Uterus (tissue), 4 donors: ENCODE data around the gene TCL1B. TPM values are rescaled to one million over a fixed set of nuclear protein-coding genes. Genes with fewer than 3 reads are reported as not detected.

ENCODE experiments used
- DNase-seq, 2 donors: peaks; one replicate each; pipeline ENCODE4 v3.0.0-alpha.2; 2019 to 2020
- H3K27ac ChIP-seq, 2 donors: fragments of 200-600 bp; sonication (generic); 1 replicate in 1 of 2; 2 replicates in 1 of 2; pipeline ENCODE4 v1.5.1; 2016 to 2018
- H3K27me3 ChIP-seq, 2 donors: fragments of 200-600 bp; sonication (generic); one replicate each; pipeline ENCODE4 v1.5.1; 2018 to 2019; ENCODE audit warnings: control low read depth in 1 of 2
- H3K36me3 ChIP-seq, 2 donors: fragments of 200-600 bp; sonication (generic); one replicate each; pipeline ENCODE4 v1.5.1; 2019; ENCODE audit warnings: control low read depth in 1 of 2
- H3K4me1 ChIP-seq, 2 donors: fragments of 200-600 bp; sonication (generic); one replicate each; pipeline ENCODE4 v1.5.1; 2018 to 2019; ENCODE audit warnings: control low read depth in 1 of 2
- H3K4me3 ChIP-seq, 2 donors: fragments of 200-600 bp; sonication (generic); 1 replicate in 1 of 2; 2 replicates in 1 of 2; pipeline ENCODE4 v1.5.1; 2018 to 2019; ENCODE audit warnings: mild to moderate bottlenecking in 1 of 2
- H3K9me3 ChIP-seq, 2 donors: fragments of 200-600 bp; sonication (generic); one replicate each; pipeline ENCODE4 v1.5.1; 2019; ENCODE audit warnings: control low read depth in 1 of 2
- CTCF ChIP-seq, 4 experiments: fragments of 200-600 bp in 2 of 4; fragments of 450-650 bp in 2 of 4; sonication (generic) in 2 of 4; IDR thresholded peaks; one replicate each; pipeline ENCODE4 v1.5.1; 2016 to 2019; ENCODE audit warnings: antibody characterized with exemption in 4 of 4, mild to moderate bottlenecking in 2 of 4, moderate library complexity in 1 of 4
- POLR2A ChIP-seq, 2 donors: fragments of 450-650 bp; IDR thresholded peaks; one replicate each; pipeline ENCODE4 v1.6.1; 2016; ENCODE audit warnings: antibody characterized with exemption in 2 of 2, mild to moderate bottlenecking in 1 of 2, moderate library complexity in 1 of 2
- intact Hi-C: fragments of 100-400 bp; cut with DNase I; formaldehyde crosslinking; loops from one replicate; pipeline ENCODE4 v1.15.1; 2023; ENCODE audit warnings: low total_unique reads
- total RNA-seq, 4 donors: library from RNA; depleted of rRNA in 3 of 4; stranded (reverse); fragments of >200 nt in 3 of 4; gene quantifications; one replicate each; pipeline versions ENCODE4 v1.1.0 to v1.2.4, GENCODE V29; 2014 to 2023
- donor health status: DM: yes; HTN: yes; CAD: no.

TCL1B gene
- total RNA-seq, 4 donors from 2014 or later = 0.28 TPM; not detected in 3

GRCh38 chr14:95686935-95687334 lies 709 bp downstream of the TCL1B start:
- H3K9me3 ChIP-seq = no peaks in the 10 kb centered on the region
- intact Hi-C loops = loop anchor here (5.0 kb wide), 1 partner anchor 100 kb away; no protein-coding TSS in a partner anchor
- H3K27ac ChIP-seq = no peak overlapping the region
- no peaks in the 10 kb centered on the region for H3K36me3 ChIP-seq
- TF ChIP-seq CTCF (IDR thresholded peaks at IDR 0.05) = no peak
- TF ChIP-seq POLR2A (IDR thresholded peaks at IDR 0.05) = no peak
- H3K27me3 ChIP-seq = no peaks in the 10 kb centered on the region
- H3K4me3 ChIP-seq = no peak overlapping the region
- DNase-seq = no peak
- H3K4me1 ChIP-seq = no peaks in the 10 kb centered on the region

GRCh38 chr14:95689441-95689840 lies 3.2 kb downstream of the TCL1B start:
- Histone ChIP-seq H3K4me1 (no peaks in the 10 kb centered on the region), H3K4me3 (no peak overlapping the region), H3K27me3 (no peaks in the 10 kb centered on the region), H3K36me3 (no peaks in the 10 kb centered on the region), H3K9me3 (no peaks in the 10 kb centered on the region), H3K27ac (no peak overlapping the region)
- DNase-seq = no peak
- TF ChIP-seq POLR2A (IDR thresholded peaks at IDR 0.05) (no peak), CTCF (IDR thresholded peaks at IDR 0.05) (no peak)
- intact Hi-C loops = loop anchor here (5.0 kb wide), 1 partner anchor 102 kb away; no protein-coding TSS in a partner anchor

- no peak overlapping the region for H3K4me3 ChIP-seq
- no peak for TF ChIP-seq POLR2A (IDR thresholded peaks at IDR 0.05)
- no peaks in the 10 kb centered on the region for H3K9me3 ChIP-seq
- intact Hi-C loops = no loop called here
- no peaks in the 10 kb centered on the region for H3K4me1 ChIP-seq
- DNase-seq = no peak
- H3K27ac ChIP-seq = no peak overlapping the region
- H3K36me3 ChIP-seq = no peaks in the 10 kb centered on the region
- H3K27me3 ChIP-seq = no peaks in the 10 kb centered on the region
These were observed 4.6 kb downstream of the TCL1B start for GRCh38 chr14:95690815-95691214.

GRCh38 chr14:95691591-95691990 lies 5.4 kb downstream of the TCL1B start:
- no peak overlapping the region for H3K4me3 ChIP-seq
- intact Hi-C loops = no loop called here
- no peaks in the 10 kb centered on the region for H3K36me3 ChIP-seq
- H3K27me3 ChIP-seq = no peaks in the 10 kb centered on the region
- no peak for TF ChIP-seq POLR2A (IDR thresholded peaks at IDR 0.05)
- no peak for TF ChIP-seq CTCF (IDR thresholded peaks at IDR 0.05)
- H3K9me3 ChIP-seq = no peaks in the 10 kb centered on the region
- no peak overlapping the region for H3K27ac ChIP-seq
- DNase-seq = no peak
- no peaks in the 10 kb centered on the region for H3K4me1 ChIP-seq

GRCh38 chr14:95692109-95692508 lies 5.9 kb downstream of the TCL1B start:
- Histone ChIP-seq H3K4me3 (no peak overlapping the region), H3K4me1 (no peaks in the 10 kb centered on the region), H3K9me3 (no peaks in the 10 kb centered on the region), H3K27ac (no peak overlapping the region), H3K27me3 (no peaks in the 10 kb centered on the region), H3K36me3 (no peaks in the 10 kb centered on the region)
- TF ChIP-seq POLR2A (IDR thresholded peaks at IDR 0.05) (no peak), CTCF (IDR thresholded peaks at IDR 0.05) (no peak)
- intact Hi-C loops = no loop called here
- DNase-seq = no peak

- Histone ChIP-seq H3K4me1 (no peaks in the 10 kb centered on the region), H3K36me3 (no peaks in the 10 kb centered on the region), H3K9me3 (no peaks in the 10 kb centered on the region), H3K27ac (no peak overlapping the region), H3K27me3 (no peaks in the 10 kb centered on the region), H3K4me3 (no peak overlapping the region)
- TF ChIP-seq CTCF (IDR thresholded peaks at IDR 0.05) = no peak
- TF ChIP-seq POLR2A (IDR thresholded peaks at IDR 0.05) = no peak
- no peak for DNase-seq
- intact Hi-C loops = no loop called here
These were observed 8.8 kb downstream of the TCL1B start for GRCh38 chr14:95695051-95695450.
